Stimulated activated naive CD4-positive, alpha-beta T cell (primary cell): ENCODE data around the gene FBXO21.
A peak's percentile ranks its signal among the peaks of the same experiment; 100 is the strongest.
"Not testable (repeated sequence)": the region's sequence is repeated elsewhere in the genome, so short reads cannot be mapped to it uniquely, and the experiment has no call there.

Experiments used
- DNase-seq, 6 experiments: peaks; one replicate each; lab custom pipeline; 2025; lab: John Stamatoyannopoulos, UW

Gene FBXO21

GRCh38 chr12:117134721-117135120, 55.5 kb downstream of the FBXO21 start:
- no peak for DNase-seq

- peak in 3 of 6 experiments; percentile 38 to 48 (median 40) for DNase-seq
These were observed 56.2 kb downstream of the FBXO21 start for GRCh38 chr12:117134059-117134458.

GRCh38 chr12:117130801-117131200, 59.5 kb downstream of the FBXO21 start:
- DNase-seq: no peak

- DNase-seq: no peak
These were observed 60.9 kb downstream of the FBXO21 start for GRCh38 chr12:117129391-117129790.

GRCh38 chr12:117127933-117128823, 62.1 kb downstream of the FBXO21 start:
- no peak for DNase-seq

GRCh38 chr12:117126335-117126734, 63.9 kb downstream of the FBXO21 start:
- no peak for DNase-seq

- DNase-seq: no peak
These were observed 64.5 kb downstream of the FBXO21 start for GRCh38 chr12:117125767-117126166.

GRCh38 chr12:117125272-117125613, 65.0 kb downstream of the FBXO21 start:
- DNase-seq: no peak

- DNase-seq: no peak
These were observed 65.6 kb downstream of the FBXO21 start for GRCh38 chr12:117124421-117125271.

- DNase-seq: no peak
These were observed 68.8 kb downstream of the FBXO21 start for GRCh38 chr12:117121441-117121840.

- DNase-seq: no peak
These were observed 69.5 kb downstream of the FBXO21 start for GRCh38 chr12:117120787-117121186.

GRCh38 chr12:117119592-117120198, 70.6 kb downstream of the FBXO21 start:
- DNase-seq: peak in 3 of 6 experiments; percentile 11 to 35 (median 30)

GRCh38 chr12:117118838-117119591, 71.3 kb downstream of the FBXO21 start:
- no peak for DNase-seq

- no peak for DNase-seq
These were observed 75.5 kb downstream of the FBXO21 start for GRCh38 chr12:117114784-117115183.

GRCh38 chr12:117113231-117113630, 77.0 kb downstream of the FBXO21 start:
- DNase-seq: no peak

- no peak for DNase-seq
These were observed 78.3 kb downstream of the FBXO21 start for GRCh38 chr12:117111821-117112595.

GRCh38 chr12:117111386-117111785, 78.9 kb downstream of the FBXO21 start:
- DNase-seq: no peak

GRCh38 chr12:117109943-117110635, 80.2 kb downstream of the FBXO21 start:
- no peak for DNase-seq

GRCh38 chr12:117105902-117106301, 84.4 kb downstream of the FBXO21 start:
- no peak for DNase-seq

- DNase-seq: not testable (repeated sequence)
These were observed 86.3 kb downstream of the FBXO21 start for GRCh38 chr12:117104003-117104402.
